ENCODE measurements around the gene RNF224. TPM values are rescaled to one million over a fixed set of nuclear protein-coding genes. Genes with fewer than 3 reads are reported as not detected.

Gene RNF224
- total and polyA plus RNA-seq, 2 of the 13 experiments (the other 11 are each of a cell fraction or from before 2014, with no cell fraction given) = 0.09 TPM; not detected in 1

DNA sequence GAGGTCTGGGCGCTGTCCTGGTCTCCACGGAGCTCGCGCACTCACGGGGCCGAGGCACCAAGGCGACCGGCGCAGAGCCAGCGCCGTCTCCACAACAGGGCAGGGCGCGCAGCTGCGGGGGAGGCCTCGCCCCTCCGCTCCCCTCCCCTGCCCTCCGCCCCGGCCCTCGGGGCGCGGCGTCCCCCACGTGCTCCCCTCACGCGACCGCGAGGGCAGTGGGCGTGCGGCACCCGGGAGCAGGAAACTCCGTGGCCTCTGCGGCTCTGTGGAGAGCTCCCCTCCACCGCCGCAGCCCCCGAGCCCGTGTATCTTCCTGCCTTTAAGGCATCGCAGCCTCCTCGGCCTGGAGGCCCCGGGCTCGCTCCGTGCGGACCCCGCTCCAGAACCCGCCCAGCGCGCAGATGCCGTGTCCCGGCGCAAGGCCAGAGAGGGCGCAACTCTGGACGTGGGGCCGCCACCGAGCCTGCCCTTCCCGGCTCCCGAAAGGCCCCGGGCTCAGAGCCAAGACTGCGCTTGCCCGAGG lies 13.1 kb downstream of the RNF224 start (continued):
- TF ChIP-seq WIZ (CRISPR knock-in tag; IDR thresholded peaks at IDR 0.05) (peak; percentile 64), HNF1B (CRISPR knock-in tag; IDR thresholded peaks at IDR 0.05) (no peak), ZNF101 (CRISPR knock-in tag; IDR thresholded peaks at IDR 0.05; ENCODE audit: borderline replicate concordance, low read depth) (0 out of 2 replicates have a peak, but pooled peaks have one; percentile 66), ZNF143 (CRISPR knock-in tag; IDR thresholded peaks at IDR 0.05) (peak; percentile 71), GATA4 (IDR thresholded peaks at IDR 0.05; ENCODE audit: borderline replicate concordance, low read depth) (no peak), ZNF652 (CRISPR knock-in tag; IDR thresholded peaks at IDR 0.05; ENCODE audit: borderline replicate concordance, low read depth) (no peak)
- TF ChIP-seq, protein P1, sequence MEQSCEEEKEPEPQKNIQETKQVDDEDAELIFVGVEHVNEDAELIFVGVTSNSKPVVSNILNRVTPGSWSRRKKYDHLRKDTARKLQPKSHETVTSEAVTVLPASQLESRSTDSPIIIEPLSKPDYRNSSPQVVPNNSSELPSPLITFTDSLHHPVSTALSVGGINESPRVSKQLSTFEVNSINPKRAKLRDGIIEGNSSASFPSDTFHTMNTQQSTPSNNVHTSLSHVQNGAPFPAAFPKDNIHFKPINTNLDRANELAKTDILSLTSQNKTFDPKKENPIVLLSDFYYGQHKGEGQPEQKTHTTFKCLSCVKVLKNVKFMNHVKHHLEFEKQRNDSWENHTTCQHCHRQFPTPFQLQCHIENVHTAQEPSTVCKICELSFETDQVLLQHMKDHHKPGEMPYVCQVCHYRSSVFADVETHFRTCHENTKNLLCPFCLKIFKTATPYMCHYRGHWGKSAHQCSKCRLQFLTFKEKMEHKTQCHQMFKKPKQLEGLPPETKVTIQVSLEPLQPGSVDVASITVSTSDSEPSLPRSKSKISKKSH (CRISPR knock-in tag; IDR thresholded peaks at IDR 0.05; ENCODE audit: borderline replicate concordance) = no peak; the same call in 1 of the 2 replicates
- TF ChIP-seq, protein P2, sequence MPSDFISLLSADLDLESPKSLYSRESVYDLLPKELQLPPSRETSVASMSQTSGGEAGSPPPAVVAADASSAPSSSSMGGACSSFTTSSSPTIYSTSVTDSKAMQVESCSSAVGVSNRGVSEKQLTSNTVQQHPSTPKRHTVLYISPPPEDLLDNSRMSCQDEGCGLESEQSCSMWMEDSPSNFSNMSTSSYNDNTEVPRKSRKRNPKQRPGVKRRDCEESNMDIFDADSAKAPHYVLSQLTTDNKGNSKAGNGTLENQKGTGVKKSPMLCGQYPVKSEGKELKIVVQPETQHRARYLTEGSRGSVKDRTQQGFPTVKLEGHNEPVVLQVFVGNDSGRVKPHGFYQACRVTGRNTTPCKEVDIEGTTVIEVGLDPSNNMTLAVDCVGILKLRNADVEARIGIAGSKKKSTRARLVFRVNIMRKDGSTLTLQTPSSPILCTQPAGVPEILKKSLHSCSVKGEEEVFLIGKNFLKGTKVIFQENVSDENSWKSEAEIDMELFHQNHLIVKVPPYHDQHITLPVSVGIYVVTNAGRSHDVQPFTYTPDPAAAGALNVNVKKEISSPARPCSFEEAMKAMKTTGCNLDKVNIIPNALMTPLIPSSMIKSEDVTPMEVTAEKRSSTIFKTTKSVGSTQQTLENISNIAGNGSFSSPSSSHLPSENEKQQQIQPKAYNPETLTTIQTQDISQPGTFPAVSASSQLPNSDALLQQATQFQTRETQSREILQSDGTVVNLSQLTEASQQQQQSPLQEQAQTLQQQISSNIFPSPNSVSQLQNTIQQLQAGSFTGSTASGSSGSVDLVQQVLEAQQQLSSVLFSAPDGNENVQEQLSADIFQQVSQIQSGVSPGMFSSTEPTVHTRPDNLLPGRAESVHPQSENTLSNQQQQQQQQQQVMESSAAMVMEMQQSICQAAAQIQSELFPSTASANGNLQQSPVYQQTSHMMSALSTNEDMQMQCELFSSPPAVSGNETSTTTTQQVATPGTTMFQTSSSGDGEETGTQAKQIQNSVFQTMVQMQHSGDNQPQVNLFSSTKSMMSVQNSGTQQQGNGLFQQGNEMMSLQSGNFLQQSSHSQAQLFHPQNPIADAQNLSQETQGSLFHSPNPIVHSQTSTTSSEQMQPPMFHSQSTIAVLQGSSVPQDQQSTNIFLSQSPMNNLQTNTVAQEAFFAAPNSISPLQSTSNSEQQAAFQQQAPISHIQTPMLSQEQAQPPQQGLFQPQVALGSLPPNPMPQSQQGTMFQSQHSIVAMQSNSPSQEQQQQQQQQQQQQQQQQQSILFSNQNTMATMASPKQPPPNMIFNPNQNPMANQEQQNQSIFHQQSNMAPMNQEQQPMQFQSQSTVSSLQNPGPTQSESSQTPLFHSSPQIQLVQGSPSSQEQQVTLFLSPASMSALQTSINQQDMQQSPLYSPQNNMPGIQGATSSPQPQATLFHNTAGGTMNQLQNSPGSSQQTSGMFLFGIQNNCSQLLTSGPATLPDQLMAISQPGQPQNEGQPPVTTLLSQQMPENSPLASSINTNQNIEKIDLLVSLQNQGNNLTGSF (CRISPR knock-in tag; IDR thresholded peaks at IDR 0.05) = no peak; the same call in 1 of the 2 replicates
- TF ChIP-seq, protein P3, sequence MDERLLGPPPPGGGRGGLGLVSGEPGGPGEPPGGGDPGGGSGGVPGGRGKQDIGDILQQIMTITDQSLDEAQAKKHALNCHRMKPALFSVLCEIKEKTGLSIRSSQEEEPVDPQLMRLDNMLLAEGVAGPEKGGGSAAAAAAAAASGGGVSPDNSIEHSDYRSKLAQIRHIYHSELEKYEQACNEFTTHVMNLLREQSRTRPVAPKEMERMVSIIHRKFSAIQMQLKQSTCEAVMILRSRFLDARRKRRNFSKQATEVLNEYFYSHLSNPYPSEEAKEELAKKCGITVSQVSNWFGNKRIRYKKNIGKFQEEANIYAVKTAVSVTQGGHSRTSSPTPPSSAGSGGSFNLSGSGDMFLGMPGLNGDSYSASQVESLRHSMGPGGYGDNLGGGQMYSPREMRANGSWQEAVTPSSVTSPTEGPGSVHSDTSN (CRISPR knock-in tag; IDR thresholded peaks at IDR 0.05) = no peak
- TF ChIP-seq, protein P4, sequence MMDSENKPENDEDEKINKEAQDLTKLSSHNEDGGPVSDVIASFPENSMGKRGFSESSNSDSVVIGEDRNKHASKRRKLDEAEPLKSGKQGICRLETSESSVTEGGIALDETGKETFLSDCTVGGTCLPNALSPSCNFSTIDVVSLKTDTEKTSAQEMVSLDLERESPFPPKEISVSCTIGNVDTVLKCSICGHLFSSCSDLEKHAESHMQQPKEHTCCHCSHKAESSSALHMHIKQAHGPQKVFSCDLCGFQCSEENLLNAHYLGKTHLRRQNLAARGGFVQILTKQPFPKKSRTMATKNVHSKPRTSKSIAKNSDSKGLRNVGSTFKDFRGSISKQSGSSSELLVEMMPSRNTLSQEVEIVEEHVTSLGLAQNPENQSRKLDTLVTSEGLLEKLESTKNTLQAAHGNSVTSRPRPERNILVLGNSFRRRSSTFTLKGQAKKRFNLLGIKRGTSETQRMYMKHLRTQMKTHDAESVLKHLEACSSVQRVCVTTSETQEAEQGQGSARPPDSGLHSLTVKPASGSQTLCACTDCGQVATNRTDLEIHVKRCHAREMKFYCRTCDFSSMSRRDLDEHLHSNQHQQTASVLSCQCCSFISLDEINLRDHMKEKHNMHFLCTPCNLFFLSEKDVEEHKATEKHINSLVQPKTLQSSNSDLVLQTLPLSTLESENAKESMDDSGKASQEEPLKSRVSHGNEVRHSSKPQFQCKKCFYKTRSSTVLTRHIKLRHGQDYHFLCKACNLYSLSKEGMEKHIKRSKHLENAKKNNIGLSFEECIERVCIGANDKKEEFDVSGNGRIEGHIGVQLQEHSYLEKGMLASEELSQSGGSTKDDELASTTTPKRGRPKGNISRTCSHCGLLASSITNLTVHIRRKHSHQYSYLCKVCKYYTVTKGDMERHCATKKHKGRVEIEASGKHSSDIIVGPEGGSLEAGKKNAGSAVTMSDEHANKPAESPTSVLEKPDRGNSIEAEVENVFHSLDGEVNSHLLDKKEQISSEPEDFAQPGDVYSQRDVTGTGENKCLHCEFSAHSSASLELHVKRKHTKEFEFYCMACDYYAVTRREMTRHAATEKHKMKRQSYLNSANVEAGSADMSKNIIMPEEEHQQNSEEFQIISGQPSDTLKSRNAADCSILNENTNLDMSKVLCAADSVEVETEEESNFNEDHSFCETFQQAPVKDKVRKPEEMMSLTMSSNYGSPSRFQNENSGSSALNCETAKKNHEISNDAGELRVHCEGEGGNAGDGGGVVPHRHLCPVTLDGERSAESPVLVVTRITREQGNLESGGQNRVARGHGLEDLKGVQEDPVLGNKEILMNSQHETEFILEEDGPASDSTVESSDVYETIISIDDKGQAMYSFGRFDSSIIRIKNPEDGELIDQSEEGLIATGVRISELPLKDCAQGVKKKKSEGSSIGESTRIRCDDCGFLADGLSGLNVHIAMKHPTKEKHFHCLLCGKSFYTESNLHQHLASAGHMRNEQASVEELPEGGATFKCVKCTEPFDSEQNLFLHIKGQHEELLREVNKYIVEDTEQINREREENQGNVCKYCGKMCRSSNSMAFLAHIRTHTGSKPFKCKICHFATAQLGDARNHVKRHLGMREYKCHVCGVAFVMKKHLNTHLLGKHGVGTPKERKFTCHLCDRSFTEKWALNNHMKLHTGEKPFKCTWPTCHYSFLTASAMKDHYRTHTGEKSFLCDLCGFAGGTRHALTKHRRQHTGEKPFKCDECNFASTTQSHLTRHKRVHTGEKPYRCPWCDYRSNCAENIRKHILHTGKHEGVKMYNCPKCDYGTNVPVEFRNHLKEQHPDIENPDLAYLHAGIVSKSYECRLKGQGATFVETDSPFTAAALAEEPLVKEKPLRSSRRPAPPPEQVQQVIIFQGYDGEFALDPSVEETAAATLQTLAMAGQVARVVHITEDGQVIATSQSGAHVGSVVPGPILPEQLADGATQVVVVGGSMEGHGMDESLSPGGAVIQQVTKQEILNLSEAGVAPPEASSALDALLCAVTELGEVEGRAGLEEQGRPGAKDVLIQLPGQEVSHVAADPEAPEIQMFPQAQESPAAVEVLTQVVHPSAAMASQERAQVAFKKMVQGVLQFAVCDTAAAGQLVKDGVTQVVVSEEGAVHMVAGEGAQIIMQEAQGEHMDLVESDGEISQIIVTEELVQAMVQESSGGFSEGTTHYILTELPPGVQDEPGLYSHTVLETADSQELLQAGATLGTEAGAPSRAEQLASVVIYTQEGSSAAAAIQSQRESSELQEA (CRISPR knock-in tag; IDR thresholded peaks at IDR 0.05; ENCODE audit: not compliant biosample characterization) = peak; percentile 50
